ENCODE results near the gene SLC17A9.

Gene SLC17A9

GRCh38 chr20:62933966-62934365 lies 18.5 kb upstream of the SLC17A9 start:
- DNase-seq (ENCODE audit: low read depth): no peak
- TF ChIP-seq CTCF (IDR thresholded peaks at IDR 0.05; ENCODE audit: low read depth, low read length, missing control alignments): no peak
- no peak overlapping the region for H3K4me3 ChIP-seq (ENCODE audit: low read depth, low read length)

DNA sequence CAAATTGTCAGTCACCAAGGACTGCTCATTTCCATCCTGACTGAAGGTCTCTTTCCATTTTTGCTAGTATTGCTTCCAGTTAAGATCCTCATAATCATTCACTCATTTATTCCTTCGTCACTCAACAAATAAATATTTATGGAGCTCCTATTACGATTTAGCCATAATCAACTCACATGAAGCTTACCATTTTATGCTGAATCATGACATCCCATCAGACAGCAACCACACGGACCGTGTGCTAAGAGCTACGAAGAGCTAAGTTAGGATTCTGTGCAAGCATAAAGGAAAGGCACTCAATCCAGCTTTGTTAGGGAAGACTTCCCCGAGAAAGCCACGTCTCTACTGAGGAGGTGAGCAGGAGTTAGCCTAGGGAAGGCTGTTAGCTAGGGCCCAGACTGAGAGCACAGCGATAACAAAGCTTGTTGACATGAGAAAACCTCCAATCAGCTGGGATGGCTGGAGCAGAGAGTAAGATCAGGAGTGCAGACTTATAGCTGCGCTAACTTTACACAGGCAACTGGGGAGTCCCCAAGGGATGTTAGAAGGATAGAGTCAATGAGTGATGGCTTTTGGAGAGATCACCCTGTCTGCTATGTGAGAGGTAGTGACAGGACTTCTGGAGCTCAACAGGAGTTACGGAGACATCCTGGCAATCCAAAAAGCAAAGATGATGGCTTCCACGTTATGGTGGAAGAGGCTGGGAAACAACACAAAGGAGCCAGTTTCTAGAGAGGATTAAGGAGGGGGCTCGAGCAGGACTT lies 17.1 kb upstream of the SLC17A9 start:
- DNase-seq (ENCODE audit: low read depth): no peak
- TF ChIP-seq CTCF (IDR thresholded peaks at IDR 0.05; ENCODE audit: low read depth, low read length, missing control alignments): no peak
- H3K4me3 ChIP-seq (ENCODE audit: low read depth, low read length): no peak overlapping the region

DNA sequence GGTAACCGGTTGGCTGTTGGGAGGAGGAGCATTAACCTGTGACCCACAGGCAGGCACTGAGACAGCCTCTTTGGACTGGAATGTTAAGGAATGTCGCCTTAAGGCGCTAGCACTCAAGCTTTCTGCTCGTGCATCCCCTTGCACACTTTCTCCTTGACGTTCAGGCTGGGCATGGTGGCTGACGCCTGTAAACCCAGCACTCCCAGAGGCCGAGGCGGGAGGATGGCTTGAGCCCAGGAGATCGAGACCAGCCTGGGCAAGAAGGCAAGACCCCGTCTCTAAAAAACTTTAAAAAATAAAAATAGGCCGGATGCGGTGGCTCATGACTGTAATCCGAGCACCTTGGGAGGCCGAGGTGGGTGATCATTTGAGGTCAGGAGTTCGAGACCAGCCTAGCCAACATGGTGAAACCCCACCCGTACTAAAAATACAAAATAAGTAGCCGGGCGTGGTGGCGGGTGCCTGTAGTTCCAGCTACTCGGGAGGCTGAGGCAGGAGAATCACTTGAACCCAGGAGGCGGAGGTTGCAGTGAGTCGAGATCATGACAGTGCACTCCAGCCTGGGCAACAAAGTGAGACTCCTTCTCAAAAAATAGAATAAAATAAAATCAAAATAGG lies 16.4 kb upstream of the SLC17A9 start:
- peak overlapping the region; percentile 92; the same call in 1 of the 2 replicates for H3K4me3 ChIP-seq (ENCODE audit: low read depth, low read length)
- DNase-seq (ENCODE audit: low read depth): no peak
- no peak for TF ChIP-seq CTCF (IDR thresholded peaks at IDR 0.05; ENCODE audit: low read depth, low read length, missing control alignments)

DNA sequence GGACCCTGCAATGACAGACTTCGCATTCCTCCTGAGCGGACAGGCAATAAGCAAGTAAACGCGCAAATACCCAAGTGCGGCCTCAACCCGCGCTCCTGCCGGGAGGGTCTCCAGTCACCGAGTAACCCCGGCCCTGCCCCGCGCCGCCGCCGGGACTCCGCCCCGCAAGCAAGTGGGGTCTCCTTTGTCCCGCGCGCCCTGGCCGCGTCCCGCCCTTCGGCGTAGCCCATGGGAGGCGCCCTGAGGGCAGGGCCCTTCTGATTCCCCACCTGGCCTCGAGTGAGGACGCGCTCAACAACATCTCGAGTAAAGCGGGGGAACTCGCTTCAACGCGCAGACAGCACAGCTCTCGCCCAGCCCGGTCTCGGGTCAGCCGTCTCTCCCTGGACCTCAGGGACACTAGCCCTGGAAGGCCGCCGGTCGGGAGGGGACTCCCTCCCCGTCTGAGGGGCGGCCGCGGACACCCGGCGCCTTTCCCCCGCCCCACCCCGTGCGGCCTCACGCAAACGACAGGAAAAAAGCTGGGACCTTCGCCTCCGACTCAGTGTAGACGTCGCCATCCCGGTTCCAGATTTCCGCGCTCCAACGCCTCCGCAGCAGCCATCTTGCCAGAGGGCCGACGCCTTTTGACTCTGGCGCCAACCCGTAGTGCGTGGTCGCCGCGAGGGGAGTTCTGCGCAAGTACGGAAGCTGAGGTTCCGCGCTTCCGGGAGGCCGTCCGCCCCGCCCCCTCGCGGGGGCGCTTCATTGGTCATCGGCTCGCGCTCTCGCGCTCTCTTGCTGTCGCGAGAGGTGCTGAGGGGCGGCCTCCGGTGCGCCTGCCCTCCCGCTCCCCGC lies 15.0 kb upstream of the SLC17A9 start:
- no peak for TF ChIP-seq CTCF (IDR thresholded peaks at IDR 0.05; ENCODE audit: low read depth, low read length, missing control alignments)
- DNase-seq (ENCODE audit: low read depth): peak; percentile 89
- H3K4me3 ChIP-seq (ENCODE audit: low read depth, low read length): peak overlapping the region; percentile 92

GRCh38 chr20:62938105-62938888 lies 14.2 kb upstream of the SLC17A9 start, which contains the start of gene GID8:
TSS of gene GID8 (plus strand) at chr20:62938147. CDS start at chr20:62941503, 3,356 bp downstream.
- no peak for DNase-seq (ENCODE audit: low read depth)
- no peak for TF ChIP-seq CTCF (IDR thresholded peaks at IDR 0.05; ENCODE audit: low read depth, low read length, missing control alignments)
- peak within 1 kb of the TSS; percentile 92 for H3K4me3 ChIP-seq (ENCODE audit: low read depth, low read length)

- H3K4me3 ChIP-seq (ENCODE audit: low read depth, low read length): no peak overlapping the region
- TF ChIP-seq CTCF (IDR thresholded peaks at IDR 0.05; ENCODE audit: low read depth, low read length, missing control alignments): no peak
- DNase-seq (ENCODE audit: low read depth): no peak
Observed at GRCh38 chr20:62940875-62941274, 11.6 kb upstream of the SLC17A9 start.
